RPMI8226 (cell line): ENCODE data around the gene SGK1.
"Not testable (repeated sequence)": the region's sequence is repeated elsewhere in the genome, so short reads cannot be mapped to it uniquely, and the experiment has no call there.

Source experiments
- DNase-seq: peaks from one replicate; pipeline ENCODE4 v3.0.0-alpha.2; 2015

SGK1 gene

GRCh38 chr6:134182528-134182927, 135.4 kb downstream of the SGK1 start:
- DNase-seq = no peak

DNA sequence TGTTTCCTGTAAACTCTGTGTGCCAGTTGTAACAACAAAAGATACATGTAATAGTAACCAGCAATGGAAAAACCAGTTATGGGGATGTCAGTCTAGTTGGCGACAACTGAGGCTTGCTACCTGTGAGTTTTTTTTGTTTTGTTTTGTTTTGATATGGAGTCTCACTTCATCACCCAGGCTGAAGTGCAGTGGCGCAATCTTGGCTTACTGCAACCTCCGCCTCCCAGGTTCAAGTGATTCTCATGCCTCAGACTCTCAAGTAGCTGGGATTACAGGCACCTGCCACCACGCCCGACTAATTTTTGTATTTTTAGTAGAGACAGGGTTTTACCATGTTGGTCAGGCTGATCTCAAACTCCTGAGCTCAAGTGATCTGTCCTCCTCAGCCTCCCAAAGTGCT, 136.2 kb downstream of the SGK1 start:
- DNase-seq = not testable (repeated sequence)

GRCh38 chr6:134181251-134181650, 136.7 kb downstream of the SGK1 start:
- DNase-seq = not testable (repeated sequence)

- DNase-seq = not testable (repeated sequence)
Measured at GRCh38 chr6:134180540-134180939, 137.4 kb downstream of the SGK1 start.

GRCh38 chr6:134178161-134179044, 139.5 kb downstream of the SGK1 start:
- DNase-seq = peak; percentile 50

- no peak for DNase-seq
Measured at GRCh38 chr6:134177753-134178160, 140.2 kb downstream of the SGK1 start.

DNA sequence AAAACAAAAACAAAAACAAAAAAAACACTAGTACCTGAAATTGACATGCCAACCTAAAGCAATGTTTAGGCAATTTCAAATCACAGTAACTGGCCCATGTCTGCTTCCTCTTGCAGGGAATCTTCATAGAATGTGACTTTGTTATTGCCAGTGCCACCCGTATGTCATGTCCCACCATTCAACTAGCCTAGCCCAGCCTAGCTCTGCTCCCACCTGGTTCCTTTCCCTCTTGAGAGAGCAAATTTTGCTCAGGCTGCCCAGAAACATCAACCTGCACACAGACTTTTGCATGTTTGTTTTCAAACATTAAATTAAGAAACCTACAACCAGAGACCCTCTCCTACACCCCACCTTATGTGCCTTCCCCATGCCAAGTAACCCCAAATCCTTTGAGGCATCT, 140.7 kb downstream of the SGK1 start:
- DNase-seq = no peak

GRCh38 chr6:134176264-134176975, 141.5 kb downstream of the SGK1 start:
- DNase-seq = no peak

DNA sequence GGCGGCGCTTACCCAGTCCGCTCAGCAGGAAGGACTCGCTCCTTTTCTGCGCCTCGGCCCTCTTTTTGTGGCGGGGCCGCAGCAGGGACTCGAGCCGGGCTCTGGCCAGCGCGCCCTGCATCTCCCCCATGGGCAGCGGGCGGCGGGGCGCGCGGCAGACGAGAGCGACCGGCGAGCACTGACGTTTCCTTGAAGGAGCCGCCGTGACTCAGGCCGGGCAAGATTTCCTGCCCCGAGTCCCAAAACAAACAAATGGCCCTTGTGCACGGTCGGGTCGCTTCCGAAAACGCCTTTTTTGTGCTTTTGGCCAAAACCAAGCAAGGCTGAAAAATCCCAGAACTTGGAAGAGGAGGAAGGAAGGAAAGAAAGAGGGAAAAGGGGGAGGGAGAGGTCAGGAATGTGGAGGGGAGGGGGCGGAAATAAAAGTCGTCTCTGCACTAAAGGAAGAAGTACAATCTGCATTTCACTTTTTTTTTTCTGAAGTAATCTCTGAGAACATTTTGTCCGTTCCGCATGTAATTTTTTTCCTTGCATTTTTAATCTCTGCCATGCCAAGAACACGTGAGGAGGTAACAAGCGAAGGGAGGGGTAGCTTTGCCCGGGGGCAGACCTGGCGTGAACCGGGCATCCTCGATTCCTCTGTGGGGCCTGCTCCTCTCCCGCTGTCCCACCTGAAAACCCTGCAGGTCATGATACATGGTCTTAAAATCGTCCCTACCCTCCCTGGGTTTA, 142.2 kb downstream of the SGK1 start:
- DNase-seq = peak; percentile 23

DNA sequence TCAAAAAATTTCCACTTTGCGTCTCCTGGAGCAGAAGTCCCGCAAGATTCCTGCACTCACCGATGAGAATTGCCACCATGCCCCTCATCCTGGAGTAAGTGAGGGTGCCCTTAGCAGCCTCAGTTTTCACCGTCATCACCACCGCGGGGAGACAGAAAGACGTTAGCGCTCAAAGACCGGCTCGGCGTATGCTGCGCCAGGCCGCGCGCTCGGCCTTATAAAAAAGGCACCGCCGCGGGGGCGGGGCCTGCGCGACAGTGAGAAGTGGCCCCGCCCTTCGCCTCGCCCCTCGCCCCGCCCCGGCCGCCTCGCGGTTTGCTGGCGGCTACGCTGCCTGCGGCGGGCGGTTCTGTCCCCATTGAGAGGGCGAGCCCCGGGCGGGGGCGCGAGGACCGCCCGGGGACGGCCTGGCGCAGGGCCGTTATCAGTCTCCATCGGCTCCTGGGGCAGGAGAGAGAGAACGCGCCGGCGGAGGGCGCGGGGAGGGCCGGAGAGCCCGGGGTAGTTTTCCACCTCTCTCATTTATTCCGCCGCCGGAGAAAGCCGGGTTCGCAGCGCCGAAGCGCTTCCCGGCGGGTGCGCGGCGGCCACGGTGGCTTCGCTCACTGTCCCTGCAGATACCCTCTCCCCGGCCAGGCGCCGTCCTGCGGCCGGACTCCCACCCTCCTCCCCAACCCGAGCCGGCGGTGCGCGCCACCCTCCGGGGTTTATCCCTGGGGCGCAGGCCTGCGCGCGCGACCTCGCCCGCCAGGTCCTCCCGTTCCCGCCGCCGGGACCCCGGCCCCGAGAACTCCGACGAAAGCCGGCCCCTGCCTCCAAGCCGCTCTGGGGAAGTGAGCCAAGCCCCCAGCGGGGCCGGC, 143.0 kb downstream of the SGK1 start:
- peak; percentile 88 for DNase-seq

GRCh38 chr6:134173936-134174671, 143.8 kb downstream of the SGK1 start:
- peak; percentile 76 for DNase-seq

- DNase-seq = no peak
Measured at GRCh38 chr6:134173366-134173725, 144.6 kb downstream of the SGK1 start.

- DNase-seq = no peak
Measured at GRCh38 chr6:134172706-134173365, 145.1 kb downstream of the SGK1 start.

DNA sequence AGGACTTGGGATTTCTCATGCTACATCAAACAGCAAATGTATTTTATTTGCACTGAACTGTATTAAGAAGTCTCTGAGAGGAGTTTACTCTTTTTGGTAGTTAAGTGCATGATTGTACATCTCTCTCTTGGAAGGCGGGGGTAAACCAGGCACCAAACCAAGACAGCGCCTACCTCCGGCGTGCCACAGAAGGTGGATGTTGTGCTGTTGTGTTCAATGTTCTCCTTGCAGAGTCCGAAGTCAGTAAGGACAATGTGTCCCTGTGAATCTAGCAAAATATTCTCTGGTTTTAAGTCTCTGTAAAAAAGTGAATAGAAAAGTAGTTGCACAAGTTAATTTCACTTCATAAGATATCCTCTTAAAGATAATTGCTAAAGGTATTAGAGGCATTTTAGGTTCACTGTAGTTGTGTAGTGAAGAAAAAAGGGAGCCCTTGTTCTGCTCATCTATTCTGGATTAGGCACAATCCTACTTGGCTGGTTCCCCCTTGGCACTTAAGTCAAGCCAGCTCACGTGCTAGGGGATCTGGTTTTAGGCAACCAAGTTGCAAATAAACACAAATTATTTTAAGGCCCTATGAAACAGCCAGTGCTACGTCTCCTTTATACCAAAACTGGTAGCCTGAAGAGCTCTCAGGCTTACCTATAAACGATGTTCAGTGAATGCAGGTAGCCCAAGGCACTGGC, 145.7 kb downstream of the SGK1 start:
- DNase-seq = no peak

DNA sequence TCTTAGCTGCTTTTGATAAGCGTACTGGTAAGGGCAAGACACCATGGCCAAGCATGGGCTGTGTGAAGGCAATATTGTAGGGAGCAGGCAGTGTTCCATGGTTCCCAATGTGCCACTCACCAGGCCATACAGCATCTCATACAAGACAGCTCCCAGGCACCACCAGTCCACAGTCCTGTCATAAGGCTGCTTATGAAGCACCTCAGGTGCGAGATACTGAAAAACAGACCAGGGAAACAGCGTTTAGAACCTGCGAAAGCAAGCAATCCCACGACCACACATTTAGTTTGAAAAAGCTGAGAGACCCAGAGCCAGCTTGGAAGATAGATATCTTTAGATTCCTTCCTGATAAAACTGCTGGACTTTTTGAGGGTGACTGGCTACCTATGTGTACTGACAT, 146.4 kb downstream of the SGK1 start:
- no peak for DNase-seq

DNA sequence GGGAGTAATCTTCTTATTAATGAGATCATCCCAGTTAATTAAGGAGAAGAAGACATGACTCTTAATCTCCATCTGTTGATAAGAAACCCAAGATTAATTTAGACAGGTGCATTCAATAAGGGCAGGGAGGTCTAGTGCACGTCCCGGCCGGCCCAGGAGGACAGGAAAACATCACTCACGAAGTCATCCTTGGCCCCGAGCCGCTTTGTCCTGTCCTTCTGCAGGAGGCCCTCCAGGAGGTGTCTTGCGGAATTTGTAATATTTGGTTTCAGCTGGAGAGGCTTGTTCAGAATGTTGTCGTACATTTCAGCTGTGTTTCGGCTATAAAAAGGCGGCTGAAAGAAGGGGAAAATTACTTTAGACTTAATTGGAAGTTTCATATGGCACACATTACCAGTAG, 147.1 kb downstream of the SGK1 start:
- no peak for DNase-seq

DNA sequence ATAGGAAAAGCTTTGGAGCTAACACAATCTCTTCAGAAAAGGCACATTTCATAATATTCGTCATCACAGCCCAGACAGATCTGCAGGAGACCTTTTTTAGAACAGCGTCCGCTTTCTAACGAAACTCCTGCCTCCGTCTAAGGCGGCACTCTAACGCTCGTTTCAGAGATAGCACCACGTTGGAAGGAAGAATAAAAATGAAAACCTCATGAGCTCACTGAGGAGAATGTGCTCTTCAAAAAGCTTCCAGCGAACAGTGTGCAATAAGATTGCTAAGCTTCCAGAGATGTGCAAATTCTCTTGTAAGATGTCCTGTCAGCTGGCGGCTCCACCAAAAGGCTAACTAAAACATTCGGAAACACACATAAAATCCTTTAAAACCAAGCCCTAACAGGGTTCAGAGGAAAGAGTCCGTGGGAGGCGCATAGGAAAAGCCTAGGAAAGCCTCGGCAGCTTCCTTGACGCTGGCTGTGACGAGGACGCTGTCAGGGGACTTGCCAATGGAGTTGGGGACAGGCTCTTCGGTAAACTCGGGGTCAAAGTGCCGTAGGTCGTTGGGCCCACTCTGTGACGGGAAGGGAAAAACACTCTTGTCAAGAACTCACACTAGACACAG, 147.9 kb downstream of the SGK1 start:
- DNase-seq = no peak

DNA sequence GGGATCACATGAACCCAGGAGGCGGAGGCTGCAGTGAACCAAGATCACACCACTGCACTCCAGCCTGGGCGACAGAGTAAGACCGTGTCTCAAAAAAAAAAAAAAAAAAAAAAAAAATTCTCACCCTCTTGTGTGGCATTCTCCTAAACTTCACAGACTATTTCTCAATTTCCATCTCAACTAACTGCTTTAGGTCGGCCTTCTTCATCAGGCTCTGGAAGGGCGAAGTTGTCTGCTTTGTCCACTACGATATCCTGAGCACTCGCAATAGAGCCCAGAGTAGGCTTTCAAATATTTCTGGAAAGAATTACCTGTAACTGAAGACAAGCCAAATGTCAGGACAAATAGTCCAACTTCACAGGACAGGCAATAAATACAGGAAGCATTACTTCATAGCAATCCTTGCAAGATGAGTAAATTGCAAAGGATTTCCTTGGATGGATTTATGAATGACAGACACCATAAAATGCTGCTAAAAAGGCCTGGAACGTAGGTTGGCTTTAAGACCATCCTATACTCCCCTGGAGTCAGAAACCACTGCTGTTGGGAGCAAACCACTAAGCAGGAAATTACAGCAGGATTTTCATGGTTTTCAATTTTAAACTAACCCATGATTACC, 149.2 kb downstream of the SGK1 start:
- no peak for DNase-seq

DNA sequence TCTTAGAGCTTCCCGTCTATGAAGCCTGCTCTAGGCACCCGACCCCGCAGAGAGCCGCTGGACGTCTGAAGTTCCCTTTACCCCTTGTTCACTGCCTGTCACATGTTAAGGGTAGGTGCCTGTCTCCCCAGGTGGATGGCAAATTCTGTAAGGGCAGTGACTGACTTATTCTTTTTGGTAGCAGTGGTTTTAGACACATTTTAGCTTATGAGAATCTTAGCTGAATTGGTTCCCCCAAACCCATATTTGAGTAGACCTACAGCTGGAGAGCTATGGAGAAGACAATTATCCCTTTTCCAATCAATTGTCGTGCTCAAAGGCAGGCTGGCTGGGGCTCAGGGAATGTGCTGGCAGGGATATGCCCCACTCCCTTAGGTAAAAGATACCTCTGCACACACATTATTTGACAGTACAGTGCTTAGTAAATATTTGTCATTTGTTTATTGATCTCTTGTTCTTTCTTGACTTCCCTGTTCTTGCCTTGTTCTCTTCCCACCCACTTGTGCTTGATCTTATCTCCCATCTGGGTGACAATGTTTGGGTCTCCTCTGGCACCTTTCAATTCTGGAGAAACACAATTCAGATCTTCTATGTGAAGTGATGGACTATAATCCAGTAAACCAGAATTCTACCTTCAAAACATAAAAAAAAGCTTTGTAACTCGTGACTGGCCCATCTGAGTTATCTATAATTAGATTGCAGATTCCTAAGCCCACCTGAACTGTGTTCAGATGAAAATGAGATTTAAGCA, 151.2 kb downstream of the SGK1 start:
- no peak for DNase-seq
